IPS-20b (cell line): ENCODE results near the gene FIBCD1.

Source experiments
- H3K27ac ChIP-seq: one replicate; pipeline ENCODE4 v1.5.1; 2013; ENCODE audit warnings: low read length
- H3K27me3 ChIP-seq: 2 replicates; pipeline ENCODE4 v1.6.1; 2013; ENCODE audit warnings: mild to moderate bottlenecking, low read length, inconsistent platforms; ENCODE audit not compliant: insufficient read depth
- H3K36me3 ChIP-seq: 2 replicates; pipeline ENCODE4 v1.6.1; 2013; ENCODE audit warnings: low read depth, mild to moderate bottlenecking, inconsistent platforms, low read length, moderate library complexity; ENCODE audit not compliant: insufficient read depth
- H3K4me1 ChIP-seq: 2 replicates; pipeline ENCODE4 v1.6.1; 2013; ENCODE audit warnings: mild to moderate bottlenecking, control low read depth, inconsistent platforms, low read length, moderate library complexity; ENCODE audit not compliant: insufficient read depth
- H3K4me3 ChIP-seq: 2 replicates; pipeline ENCODE4 v1.5.1; 2013; ENCODE audit warnings: mild to moderate bottlenecking, low read length, inconsistent platforms
- H3K9ac ChIP-seq: 2 replicates; pipeline ENCODE4 v1.6.1; 2013; ENCODE audit warnings: low read depth, mild to moderate bottlenecking, inconsistent platforms, low read length, moderate library complexity
- H3K9me3 ChIP-seq: 2 replicates; pipeline ENCODE4 v1.6.1; 2013; ENCODE audit warnings: mild to moderate bottlenecking, low read depth, low read length, inconsistent platforms; ENCODE audit not compliant: insufficient read depth

The FIBCD1 gene

DNA sequence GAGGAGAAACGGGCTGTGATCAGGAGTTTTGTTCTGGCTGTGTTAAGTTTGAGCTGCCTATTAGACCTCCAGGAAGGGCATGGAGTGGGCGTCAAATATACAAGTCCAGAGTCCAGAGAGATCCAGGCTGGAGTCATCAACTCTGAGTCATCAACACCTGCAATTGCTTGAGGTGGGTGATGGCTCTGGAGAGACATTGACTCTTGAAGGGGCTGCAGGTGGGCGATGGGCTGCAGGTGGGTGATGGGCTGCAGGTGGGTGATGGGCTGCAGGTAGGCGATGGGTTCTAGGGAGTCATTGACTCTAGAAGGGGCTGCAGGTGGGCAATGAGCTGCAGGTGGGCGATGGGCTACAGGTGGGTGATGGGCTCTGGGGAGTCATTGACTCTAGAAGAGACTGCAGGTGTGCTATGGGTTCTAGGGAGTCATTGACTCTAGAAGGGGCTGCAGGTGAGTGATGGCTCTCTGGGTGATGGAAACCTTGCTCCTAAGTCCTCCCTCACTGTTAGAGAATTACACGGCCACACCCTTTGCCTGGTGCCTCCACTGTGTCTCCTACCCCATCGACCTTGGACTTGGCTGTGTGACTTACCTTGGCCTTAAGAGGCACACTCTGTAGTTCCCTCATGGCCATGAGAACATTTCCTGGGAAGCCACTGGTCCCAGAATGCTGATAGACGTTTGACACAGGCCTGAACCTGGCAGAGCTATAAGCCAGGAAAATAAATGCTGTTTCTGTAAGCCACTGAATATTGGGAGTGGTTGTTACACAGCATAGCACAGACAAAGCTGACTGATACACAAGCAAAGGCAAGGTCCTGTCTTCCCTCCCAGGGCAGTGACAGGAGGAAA lies 10.4 kb upstream of the FIBCD1 start:
- H3K27me3 ChIP-seq = no peaks in the 10 kb centered on the region; the same call in 1 of the 2 replicates
- H3K36me3 ChIP-seq = no peaks in the 10 kb centered on the region
- H3K4me3 ChIP-seq = no peak overlapping the region
- H3K27ac ChIP-seq = no peak overlapping the region
- H3K9me3 ChIP-seq = no peaks in the 10 kb centered on the region
- H3K9ac ChIP-seq = no peak overlapping the region
- no peaks in the 10 kb centered on the region for H3K4me1 ChIP-seq

DNA sequence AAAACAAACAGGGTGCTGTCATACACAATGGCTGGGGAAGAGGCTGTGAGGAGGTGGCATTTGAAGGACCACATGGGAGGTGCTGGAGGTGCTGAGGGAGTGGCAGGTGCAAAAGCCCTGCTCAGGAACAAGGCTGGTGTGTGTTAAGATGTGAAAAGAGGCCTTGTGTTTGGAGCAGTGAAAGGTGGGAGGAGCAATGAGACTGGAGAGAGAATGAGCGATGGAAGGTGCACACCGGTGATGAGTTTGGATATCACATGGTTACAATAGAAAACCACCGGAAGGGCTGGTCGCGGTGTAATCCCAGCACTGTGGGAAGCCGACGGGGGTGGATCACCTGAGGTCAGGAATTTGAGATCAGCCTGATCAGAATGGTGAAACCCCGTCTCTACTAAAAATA lies 9.2 kb upstream of the FIBCD1 start:
- H3K9me3 ChIP-seq = no peaks in the 10 kb centered on the region
- no peaks in the 10 kb centered on the region for H3K36me3 ChIP-seq
- H3K27me3 ChIP-seq = no peaks in the 10 kb centered on the region; the same call in 1 of the 2 replicates
- H3K4me1 ChIP-seq = no peaks in the 10 kb centered on the region
- H3K27ac ChIP-seq = no peak overlapping the region
- no peak overlapping the region for H3K4me3 ChIP-seq
- H3K9ac ChIP-seq = no peak overlapping the region

- H3K27me3 ChIP-seq = peaks cover 1% of the 10 kb centered on the region
- H3K4me3 ChIP-seq = no peak overlapping the region
- H3K27ac ChIP-seq = no peak overlapping the region
- no peaks in the 10 kb centered on the region for H3K36me3 ChIP-seq
- no peaks in the 10 kb centered on the region for H3K9me3 ChIP-seq
- H3K9ac ChIP-seq = no peak overlapping the region
- no peaks in the 10 kb centered on the region for H3K4me1 ChIP-seq
These were observed 8.6 kb upstream of the FIBCD1 start for GRCh38 chr9:130947618-130948140.

DNA sequence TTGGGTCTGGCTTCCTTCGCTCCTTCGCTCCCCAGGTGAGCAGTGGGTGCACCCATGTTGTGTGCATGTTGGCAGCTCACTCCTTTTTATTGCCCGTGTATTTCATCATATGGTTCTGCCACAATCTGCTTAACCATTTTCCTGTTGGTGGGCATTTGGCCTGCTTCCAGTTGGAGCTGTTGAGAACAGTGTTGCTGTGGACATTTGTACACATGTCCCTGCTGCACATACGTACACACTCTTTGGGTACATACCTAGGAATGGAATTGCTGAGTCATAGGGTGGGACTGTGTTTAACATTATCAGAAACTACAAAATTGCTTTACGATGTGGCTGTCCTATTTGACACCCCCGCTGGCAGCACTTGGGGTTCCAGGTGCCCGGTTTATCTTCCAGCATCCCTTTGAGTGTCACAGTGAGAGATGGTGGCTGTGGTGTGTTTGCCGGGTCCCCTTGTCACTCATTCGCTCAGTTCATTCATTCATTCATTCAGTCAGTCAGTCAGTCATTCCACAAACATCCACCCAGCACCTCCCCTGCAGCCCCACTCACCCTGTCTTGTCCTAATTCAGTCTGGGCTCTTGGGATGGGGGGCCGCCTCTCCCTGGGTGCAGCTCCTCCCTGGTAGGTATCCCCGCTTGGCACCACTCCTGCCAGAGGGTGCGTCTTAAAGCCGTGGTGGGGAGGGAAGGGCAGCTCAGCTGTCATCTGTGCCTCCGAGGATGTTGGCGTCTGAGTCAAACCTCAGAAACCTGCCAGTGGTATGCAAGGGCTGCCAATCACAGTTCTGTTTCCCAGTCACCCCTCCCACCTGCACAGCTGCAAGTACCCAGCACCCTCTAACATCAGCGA lies 7.9 kb upstream of the FIBCD1 start:
- H3K4me3 ChIP-seq = no peak overlapping the region
- H3K36me3 ChIP-seq = no peaks in the 10 kb centered on the region
- no peak overlapping the region for H3K27ac ChIP-seq
- no peaks in the 10 kb centered on the region for H3K9me3 ChIP-seq
- H3K9ac ChIP-seq = no peak overlapping the region
- H3K27me3 ChIP-seq = peaks cover 8% of the 10 kb centered on the region
- no peaks in the 10 kb centered on the region for H3K4me1 ChIP-seq

DNA sequence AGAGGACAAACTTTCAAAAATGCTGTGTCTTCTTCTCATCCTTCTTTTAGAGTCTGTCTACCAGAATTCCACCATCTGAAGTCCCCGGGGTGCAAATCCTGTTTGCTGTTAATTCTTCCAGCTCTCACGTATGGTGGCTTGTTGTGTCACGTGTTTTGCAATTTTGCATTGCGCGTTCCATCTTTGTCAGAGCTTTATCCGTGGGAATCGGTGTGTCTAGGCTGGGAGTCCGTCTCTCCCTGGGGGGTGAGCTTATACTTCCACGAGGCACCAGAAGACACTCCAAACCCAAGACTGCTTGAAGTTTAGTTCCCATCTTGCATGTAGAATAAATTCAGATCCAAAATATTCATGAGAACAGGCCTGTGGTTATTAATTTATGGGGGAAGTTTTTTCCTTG lies 6.1 kb upstream of the FIBCD1 start:
- Histone ChIP-seq H3K4me1 (no peaks in the 10 kb centered on the region), H3K4me3 (no peak overlapping the region), H3K36me3 (no peaks in the 10 kb centered on the region), H3K27ac (no peak overlapping the region), H3K9me3 (no peaks in the 10 kb centered on the region), H3K27me3 (peaks cover 26% of the 10 kb centered on the region), H3K9ac (no peak overlapping the region)

DNA sequence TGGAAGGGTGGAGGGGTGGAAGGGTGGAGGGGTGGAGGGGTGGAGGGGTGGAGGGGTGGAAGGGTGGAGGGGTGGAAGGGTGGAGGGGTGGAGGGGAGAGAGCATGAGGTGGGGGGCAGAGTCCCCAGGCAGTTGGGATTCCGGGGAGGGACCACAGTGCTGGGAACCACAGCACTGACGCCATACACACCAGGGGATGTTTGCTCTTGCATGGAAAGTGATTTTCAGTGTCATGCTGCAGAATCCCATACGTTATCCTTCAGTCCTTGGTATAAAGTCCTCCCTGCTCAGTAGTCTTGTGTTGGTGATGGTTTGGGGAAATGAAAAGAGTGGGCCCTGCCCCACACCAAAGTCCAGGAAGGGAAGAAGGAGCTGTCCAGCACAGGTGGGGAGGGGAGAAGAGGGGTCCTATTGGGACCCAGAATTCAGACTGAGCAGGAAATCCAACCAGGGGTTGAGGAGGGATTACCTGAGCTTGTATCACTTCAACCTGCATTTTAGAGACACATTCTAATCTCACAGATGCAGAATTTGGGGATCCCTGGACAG lies 5.5 kb upstream of the FIBCD1 start:
- Histone ChIP-seq H3K27me3 (peaks cover 32% of the 10 kb centered on the region), H3K9me3 (no peaks in the 10 kb centered on the region)

DNA sequence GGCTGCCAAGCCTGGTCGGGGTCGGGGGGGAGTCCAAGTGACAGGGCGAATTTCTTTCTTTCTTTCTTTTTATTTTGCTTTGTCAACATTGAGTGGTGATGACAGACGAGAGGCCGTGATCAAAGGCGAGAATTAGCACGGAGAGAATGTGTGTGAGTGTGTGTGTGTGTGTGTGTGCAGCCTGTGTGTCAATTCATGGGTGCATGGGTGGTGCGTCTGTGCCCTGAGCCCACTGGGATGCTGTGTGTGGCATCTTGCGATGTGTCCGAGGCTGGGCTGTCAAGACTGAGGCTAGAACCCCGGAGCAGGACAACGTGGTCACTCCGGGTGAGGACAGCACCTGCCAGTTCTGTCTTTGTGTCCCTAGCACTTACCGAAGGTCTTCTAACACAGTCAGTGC lies 4.7 kb upstream of the FIBCD1 start:
- no peak overlapping the region for H3K9ac ChIP-seq
- H3K9me3 ChIP-seq = no peaks in the 10 kb centered on the region
- no peak overlapping the region for H3K4me3 ChIP-seq
- H3K27ac ChIP-seq = no peak overlapping the region
- H3K4me1 ChIP-seq = no peaks in the 10 kb centered on the region
- peaks cover 40% of the 10 kb centered on the region for H3K27me3 ChIP-seq
- no peaks in the 10 kb centered on the region for H3K36me3 ChIP-seq

More for the DNA sequence above, 5.5 kb upstream of the FIBCD1 start:
- no peak overlapping the region for H3K27ac ChIP-seq
- H3K4me1 ChIP-seq = no peaks in the 10 kb centered on the region
- no peaks in the 10 kb centered on the region for H3K36me3 ChIP-seq
- no peak overlapping the region for H3K4me3 ChIP-seq
- no peak overlapping the region for H3K9ac ChIP-seq

DNA sequence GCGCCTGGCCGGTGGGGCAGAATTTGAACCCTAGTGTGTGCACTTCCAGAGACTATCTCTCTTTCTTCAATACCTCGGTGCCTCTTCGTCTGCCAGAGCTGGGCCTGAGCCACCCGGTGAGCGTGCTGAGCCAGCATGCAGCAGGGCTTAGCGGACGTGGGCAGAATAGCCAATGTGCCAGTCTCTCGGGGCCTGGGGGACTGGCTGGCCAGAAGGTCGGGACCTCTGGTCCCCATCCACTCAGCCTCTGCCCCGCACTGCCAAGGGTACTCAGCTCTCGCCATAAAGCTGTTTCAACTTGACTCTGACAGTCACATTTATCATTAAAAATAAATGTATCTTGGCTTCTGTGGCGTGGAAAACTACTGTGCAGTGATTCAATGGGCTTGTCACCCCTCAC lies 4.2 kb upstream of the FIBCD1 start:
- Histone ChIP-seq H3K27me3 (peaks cover 44% of the 10 kb centered on the region), H3K4me3 (no peak overlapping the region), H3K9ac (no peak overlapping the region), H3K4me1 (no peaks in the 10 kb centered on the region), H3K27ac (no peak overlapping the region), H3K9me3 (no peaks in the 10 kb centered on the region), H3K36me3 (no peaks in the 10 kb centered on the region)

DNA sequence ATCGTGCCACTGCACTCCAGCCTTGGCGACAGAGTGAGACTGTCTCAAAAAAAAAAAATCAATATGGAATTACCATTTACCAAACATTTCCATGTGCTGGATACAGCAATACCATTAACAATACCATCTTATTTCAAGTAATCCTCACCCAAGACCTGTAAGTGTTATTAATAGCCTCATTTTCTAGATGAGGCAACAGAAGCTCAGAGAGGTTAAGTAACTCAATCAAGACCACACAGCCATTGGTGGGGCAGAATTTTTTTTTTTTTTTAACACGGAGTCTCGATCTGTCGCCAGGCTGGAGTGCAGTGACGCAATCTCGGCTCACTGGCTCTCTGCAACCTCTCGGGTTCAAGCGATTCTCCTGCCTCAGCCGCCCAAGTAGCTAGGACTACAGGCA lies 3.6 kb upstream of the FIBCD1 start:
- Histone ChIP-seq H3K27me3 (peaks cover 50% of the 10 kb centered on the region), H3K4me3 (no peak overlapping the region), H3K27ac (no peak overlapping the region), H3K9ac (no peak overlapping the region), H3K4me1 (peaks cover 3% of the 10 kb centered on the region; the same call in 1 of the 2 replicates), H3K9me3 (no peaks in the 10 kb centered on the region), H3K36me3 (no peaks in the 10 kb centered on the region)

DNA sequence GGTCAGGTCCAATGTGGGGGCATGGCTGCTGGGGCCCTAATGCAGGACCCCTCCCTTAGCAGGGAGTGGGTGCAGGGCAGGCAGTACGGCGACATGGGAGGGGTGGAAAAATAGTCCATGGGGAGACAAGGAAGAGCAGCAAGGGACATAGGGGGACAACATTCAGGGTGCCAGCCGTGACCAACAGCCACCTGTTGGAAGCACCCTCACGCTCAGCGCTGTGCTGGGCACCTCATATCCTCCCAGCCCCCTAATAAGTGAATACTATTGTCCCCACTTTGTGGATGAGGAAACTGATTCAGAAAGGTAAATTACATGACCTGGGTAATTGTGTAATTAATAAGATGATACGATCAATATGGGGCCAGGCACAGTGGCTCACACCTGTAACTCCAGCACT lies 3.0 kb upstream of the FIBCD1 start:
- no peak overlapping the region for H3K9ac ChIP-seq
- H3K4me1 ChIP-seq = peaks cover 5% of the 10 kb centered on the region; the same call in 1 of the 2 replicates
- H3K27ac ChIP-seq = no peak overlapping the region
- H3K36me3 ChIP-seq = no peaks in the 10 kb centered on the region
- H3K9me3 ChIP-seq = no peaks in the 10 kb centered on the region
- peaks cover 56% of the 10 kb centered on the region for H3K27me3 ChIP-seq
- H3K4me3 ChIP-seq = no peak overlapping the region

DNA sequence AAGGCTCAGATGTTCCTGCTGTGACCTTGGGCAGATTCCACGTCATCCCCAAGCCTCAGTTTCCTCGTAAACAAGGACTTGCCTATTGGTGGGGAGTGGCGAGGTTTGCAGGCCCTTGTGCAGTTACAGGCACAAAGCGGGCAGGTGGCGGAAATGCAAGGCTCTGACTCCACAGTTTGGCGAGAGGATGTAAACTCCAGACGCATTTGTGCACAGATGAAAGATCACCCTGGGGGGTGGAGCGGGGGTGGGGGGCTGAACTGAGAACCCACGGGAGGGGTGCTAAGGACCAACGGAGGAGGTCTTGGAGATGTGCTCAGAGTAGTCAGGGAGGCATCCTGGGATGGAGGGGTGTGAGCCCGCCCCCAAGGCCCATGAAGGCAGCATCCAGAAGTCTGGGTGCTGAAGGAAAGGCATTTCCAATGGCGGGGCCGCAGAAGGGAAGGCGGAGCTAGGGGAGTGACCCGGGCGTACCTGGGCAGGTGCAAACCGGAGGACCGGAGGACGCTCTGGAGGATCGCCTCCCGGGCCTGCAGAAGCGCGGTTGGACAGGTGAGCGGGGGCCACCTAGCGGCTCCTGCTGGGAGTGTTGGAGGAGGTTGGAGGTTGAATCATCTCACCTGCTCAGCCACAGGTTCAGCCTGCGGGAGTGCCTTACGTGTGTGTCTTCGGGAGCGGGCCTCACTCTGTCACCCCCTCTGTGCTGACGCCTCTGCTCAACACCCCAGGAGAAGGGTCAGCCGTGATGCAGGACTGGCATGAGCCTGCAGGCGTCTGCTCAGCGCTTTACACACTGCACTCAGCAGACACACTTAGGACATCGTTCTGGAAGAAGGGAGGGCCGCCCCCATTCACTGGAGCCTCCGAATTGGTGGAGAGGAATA lies 1.9 kb upstream of the FIBCD1 start:
- peak overlapping the region; percentile 32; the same call in 1 of the 2 replicates for H3K4me3 ChIP-seq
- H3K9me3 ChIP-seq = no peaks in the 10 kb centered on the region
- peaks cover 61% of the 10 kb centered on the region for H3K27me3 ChIP-seq
- no peak overlapping the region for H3K9ac ChIP-seq
- H3K36me3 ChIP-seq = no peaks in the 10 kb centered on the region
- no peak overlapping the region for H3K27ac ChIP-seq
- peaks cover 9% of the 10 kb centered on the region; the same call in 1 of the 2 replicates for H3K4me1 ChIP-seq
